ENCODE results near the gene NLGN1.

The NLGN1 gene

GRCh38 chr3:174325171-174325570 is 927.6 kb downstream of the NLGN1 start:
- no peak overlapping the region for H3K27ac ChIP-seq
- TF ChIP-seq ZFX (IDR thresholded peaks at IDR 0.05; ENCODE audit: borderline replicate concordance) (no peak), CTCF (IDR thresholded peaks at IDR 0.05) (no peak)

GRCh38 chr3:174325834-174326700 is 928.5 kb downstream of the NLGN1 start:
- H3K27ac ChIP-seq = no peak overlapping the region
- TF ChIP-seq CTCF (IDR thresholded peaks at IDR 0.05) (no peak), ZFX (IDR thresholded peaks at IDR 0.05; ENCODE audit: borderline replicate concordance) (no peak)

- no peak overlapping the region for H3K27ac ChIP-seq
Measured at GRCh38 chr3:174329321-174329720, 931.8 kb downstream of the NLGN1 start.

GRCh38 chr3:174330303-174330702 is 932.8 kb downstream of the NLGN1 start:
- TF ChIP-seq ZFX (IDR thresholded peaks at IDR 0.05; ENCODE audit: borderline replicate concordance) (no peak), CTCF (IDR thresholded peaks at IDR 0.05) (no peak)
- no peak overlapping the region for H3K27ac ChIP-seq

More at GRCh38 chr3:174329321-174329720, 931.8 kb downstream of the NLGN1 start:
- TF ChIP-seq CTCF (IDR thresholded peaks at IDR 0.05) = no peak
- no peak for TF ChIP-seq ZFX (IDR thresholded peaks at IDR 0.05; ENCODE audit: borderline replicate concordance)

GRCh38 chr3:174331095-174331800 is 933.7 kb downstream of the NLGN1 start:
- H3K27ac ChIP-seq = peak overlapping the region; percentile 29; the same call in 1 of the 2 replicates
- TF ChIP-seq CTCF (IDR thresholded peaks at IDR 0.05) (no peak), ZFX (IDR thresholded peaks at IDR 0.05; ENCODE audit: borderline replicate concordance) (no peak)

- TF ChIP-seq ZFX (IDR thresholded peaks at IDR 0.05; ENCODE audit: borderline replicate concordance) = no peak
- no peak for TF ChIP-seq CTCF (IDR thresholded peaks at IDR 0.05)
- H3K27ac ChIP-seq = peak overlapping the region; percentile 33; the same call in 1 of the 2 replicates
Measured at GRCh38 chr3:174332391-174332790, 934.8 kb downstream of the NLGN1 start.

- no peak for TF ChIP-seq ZFX (IDR thresholded peaks at IDR 0.05; ENCODE audit: borderline replicate concordance)
- no peak for TF ChIP-seq CTCF (IDR thresholded peaks at IDR 0.05)
- H3K27ac ChIP-seq = peak overlapping the region; percentile 33
Measured at GRCh38 chr3:174333640-174334039, 936.1 kb downstream of the NLGN1 start.
